Mammary epithelial cell (primary cell): Measurements from ENCODE around the gene CMSS1.

ENCODE experiments used
- EZH2 ChIP-seq: IDR thresholded peaks from 2 replicates; pipeline ENCODE4 v1.6.1; 2012; ENCODE audit warnings: low read length, inconsistent platforms, borderline replicate concordance
- TF ChIP-seq, protein P1 (sequence below), 2 donors: IDR thresholded peaks in 1 of 2; conservative IDR thresholded peaks in 1 of 2; 2 replicates each; pipeline ENCODE4 v1.5.1; 2011 to 2012; ENCODE audit warnings: inconsistent platforms in 2 of 2, low read length in 2 of 2, mild to moderate bottlenecking in 2 of 2, control low read depth in 1 of 2, low read depth in 1 of 2; ENCODE audit not compliant: insufficient read depth in 1 of 2; ENCODE audit errors: extremely low read depth in 1 of 2

GRCh38 chr3:100154171-100154570 lies 336.5 kb downstream of the CMSS1 start:
- TF ChIP-seq, protein P1, sequence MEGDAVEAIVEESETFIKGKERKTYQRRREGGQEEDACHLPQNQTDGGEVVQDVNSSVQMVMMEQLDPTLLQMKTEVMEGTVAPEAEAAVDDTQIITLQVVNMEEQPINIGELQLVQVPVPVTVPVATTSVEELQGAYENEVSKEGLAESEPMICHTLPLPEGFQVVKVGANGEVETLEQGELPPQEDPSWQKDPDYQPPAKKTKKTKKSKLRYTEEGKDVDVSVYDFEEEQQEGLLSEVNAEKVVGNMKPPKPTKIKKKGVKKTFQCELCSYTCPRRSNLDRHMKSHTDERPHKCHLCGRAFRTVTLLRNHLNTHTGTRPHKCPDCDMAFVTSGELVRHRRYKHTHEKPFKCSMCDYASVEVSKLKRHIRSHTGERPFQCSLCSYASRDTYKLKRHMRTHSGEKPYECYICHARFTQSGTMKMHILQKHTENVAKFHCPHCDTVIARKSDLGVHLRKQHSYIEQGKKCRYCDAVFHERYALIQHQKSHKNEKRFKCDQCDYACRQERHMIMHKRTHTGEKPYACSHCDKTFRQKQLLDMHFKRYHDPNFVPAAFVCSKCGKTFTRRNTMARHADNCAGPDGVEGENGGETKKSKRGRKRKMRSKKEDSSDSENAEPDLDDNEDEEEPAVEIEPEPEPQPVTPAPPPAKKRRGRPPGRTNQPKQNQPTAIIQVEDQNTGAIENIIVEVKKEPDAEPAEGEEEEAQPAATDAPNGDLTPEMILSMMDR (conservative IDR thresholded peaks at IDR 0.05 in 1 of 2, IDR thresholded peaks at IDR 0.05 in 1 of 2; ENCODE audit: extremely low read depth in 1 of 2, insufficient read depth in 1 of 2, low read depth in 1 of 2, low read length in 2 of 2) = no peak
- TF ChIP-seq EZH2 = no peak
